Osteocyte (in vitro differentiated cells): ENCODE measurements around the gene POLR1F. TPM values are rescaled to one million over a fixed set of nuclear protein-coding genes. Genes with fewer than 3 reads are reported as not detected.

Experiments used
- DNase-seq: peaks from one replicate; pipeline ENCODE4 v3.0.0; 2021; ENCODE audit warnings: mixed read lengths; ENCODE audit not compliant: unreplicated experiment; ENCODE audit errors: extremely low spot score
- H3K27ac Mint-ChIP-seq: one replicate; pipeline ENCODE4 v1.8.0; 2021; ENCODE audit warnings: mild to moderate bottlenecking, mixed read lengths; ENCODE audit not compliant: unreplicated experiment
- H3K27me3 Mint-ChIP-seq: one replicate; pipeline ENCODE4 v1.8.0; 2021; ENCODE audit warnings: mixed read lengths; ENCODE audit not compliant: unreplicated experiment
- H3K36me3 Mint-ChIP-seq: one replicate; pipeline ENCODE4 v1.8.0; 2021; ENCODE audit warnings: mixed read lengths; ENCODE audit not compliant: unreplicated experiment
- H3K4me1 Mint-ChIP-seq: one replicate; pipeline ENCODE4 v1.8.0; 2021; ENCODE audit warnings: mixed read lengths; ENCODE audit not compliant: unreplicated experiment
- H3K4me3 Mint-ChIP-seq: one replicate; pipeline ENCODE4 v1.8.0; 2021; ENCODE audit warnings: mild to moderate bottlenecking, moderate library complexity, mixed read lengths; ENCODE audit not compliant: unreplicated experiment
- H3K9me3 Mint-ChIP-seq: one replicate; pipeline ENCODE4 v1.8.0; 2021; ENCODE audit warnings: mixed read lengths; ENCODE audit not compliant: unreplicated experiment
- CTCF ChIP-seq: fragments of 200-600 bp; sonication (generic); IDR thresholded peaks from 2 replicates; pipeline ENCODE4 v1.5.0; 2021; ENCODE audit warnings: antibody characterized with exemption, mild to moderate bottlenecking, moderate library complexity
- microRNA-seq: library from miRNA; unstranded; fragments of <30 nt; microRNA quantifications from one replicate; pipeline ENCODE4 v1.1.0, GENCODE V29; 2020; ENCODE audit not compliant: unreplicated experiment
- total RNA-seq: library from RNA; stranded (reverse); gene quantifications from 2 replicates; pipeline ENCODE4 v1.2.1, GENCODE V29; 2021

Gene POLR1F
- total RNA-seq, 1 donor from 2014 or later, result 14.2 TPM

DNA sequence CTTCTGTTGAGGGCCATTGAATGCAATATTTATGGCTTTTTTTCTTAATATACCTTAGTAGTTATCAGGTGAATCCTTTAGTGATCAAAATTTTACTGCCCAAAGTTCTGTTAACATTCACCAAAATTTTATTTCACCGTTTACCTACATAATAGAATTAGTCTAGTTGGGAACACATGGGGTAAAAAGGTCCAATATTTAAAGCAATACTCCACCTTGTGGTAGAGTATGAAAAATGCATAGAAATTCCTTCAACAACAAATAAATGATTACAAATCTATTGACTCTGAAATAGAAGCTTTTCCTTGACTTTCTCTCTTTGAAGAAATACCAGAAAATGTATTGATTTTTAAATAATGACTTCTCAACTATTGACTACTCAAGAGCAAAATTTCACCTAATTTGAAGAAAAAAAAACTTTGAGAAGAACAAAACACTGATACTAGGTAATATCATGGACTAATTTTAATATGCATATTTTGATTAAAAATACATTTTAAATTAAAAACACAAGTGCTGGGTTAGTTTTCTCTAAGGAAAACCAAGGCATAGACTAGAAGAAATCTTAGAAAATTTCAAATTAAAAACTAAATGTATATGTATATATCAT is 43.3 kb downstream of the POLR1F start:
- no peak overlapping the region for H3K4me3 Mint-ChIP-seq
- H3K27me3 Mint-ChIP-seq, result peaks cover 57% of the 10 kb centered on the region
- H3K4me1 Mint-ChIP-seq, result peaks cover 8% of the 10 kb centered on the region
- H3K9me3 Mint-ChIP-seq, result peaks cover 4% of the 10 kb centered on the region
- DNase-seq, result no peak
- peaks cover 4% of the 10 kb centered on the region for H3K36me3 Mint-ChIP-seq
- no peak overlapping the region for H3K27ac Mint-ChIP-seq
- TF ChIP-seq CTCF, result peak; percentile 78

- H3K36me3 Mint-ChIP-seq, result peaks cover 4% of the 10 kb centered on the region
- no peak overlapping the region for H3K4me3 Mint-ChIP-seq
- no peak for TF ChIP-seq CTCF
- H3K27me3 Mint-ChIP-seq, result peaks cover 56% of the 10 kb centered on the region
- no peak overlapping the region for H3K27ac Mint-ChIP-seq
- H3K9me3 Mint-ChIP-seq, result peaks cover 4% of the 10 kb centered on the region
- DNase-seq, result no peak
- peaks cover 8% of the 10 kb centered on the region for H3K4me1 Mint-ChIP-seq
These were observed 44.9 kb downstream of the POLR1F start for GRCh38 chr7:19663816-19664462.

GRCh38 chr7:19648791-19649190 is 60.0 kb downstream of the POLR1F start:
- no peak overlapping the region for H3K27ac Mint-ChIP-seq
- no peak for DNase-seq
- H3K36me3 Mint-ChIP-seq, result peaks cover 8% of the 10 kb centered on the region
- no peaks in the 10 kb centered on the region for H3K4me1 Mint-ChIP-seq
- no peak for TF ChIP-seq CTCF
- H3K9me3 Mint-ChIP-seq, result peaks cover 32% of the 10 kb centered on the region
- no peak overlapping the region for H3K4me3 Mint-ChIP-seq
- H3K27me3 Mint-ChIP-seq, result peaks cover 35% of the 10 kb centered on the region

Small RNAs within 50 kb of the gene (microRNA-seq; reads per million reads assigned to microRNA genes)
- gene MIR3146, result not detected

Other genes starting within 250 kb of the POLR1F start
- not detected in 2 replicates for gene TMEM196, start 64.6 kb upstream of the POLR1F start, total RNA-seq